Effector memory CD4-positive, alpha-beta T cell (primary cell): Measurements from ENCODE around the gene FOXS1.

ENCODE experiments used
- DNase-seq, 3 donors: peaks; one replicate each; pipeline ENCODE4 v3.0.0-alpha.2; 2020
- H3K27ac ChIP-seq: 2 replicates; pipeline ENCODE4 v1.7.0; 2013; ENCODE audit warnings: mild to moderate bottlenecking, low read length, moderate library complexity; ENCODE audit not compliant: insufficient read depth, poor library complexity, severe bottlenecking
- H3K27me3 ChIP-seq: replicated peaks from 2 replicates; pipeline ENCODE4 v1.7.0; 2013; ENCODE audit warnings: mild to moderate bottlenecking, low read length; ENCODE audit not compliant: insufficient read depth, control insufficient read depth, poor library complexity, severe bottlenecking
- H3K36me3 ChIP-seq: 2 replicates; pipeline ENCODE4 v1.7.0; 2013; ENCODE audit warnings: mild to moderate bottlenecking, low read length, moderate library complexity; ENCODE audit not compliant: control insufficient read depth, insufficient read depth
- H3K4me1 ChIP-seq: 2 replicates; pipeline ENCODE4 v1.7.0; 2013; ENCODE audit warnings: low read length, mild to moderate bottlenecking; ENCODE audit not compliant: control insufficient read depth, insufficient read depth, poor library complexity, severe bottlenecking
- H3K4me3 ChIP-seq: 2 replicates; pipeline ENCODE4 v1.7.0; 2013; ENCODE audit warnings: low read length, low read depth, mild to moderate bottlenecking; ENCODE audit not compliant: insufficient read depth, poor library complexity, severe bottlenecking
- H3K9me3 ChIP-seq: 2 replicates; pipeline ENCODE4 v1.7.0; 2013; ENCODE audit warnings: mild to moderate bottlenecking, low read length, moderate library complexity; ENCODE audit not compliant: control insufficient read depth

Gene FOXS1

GRCh38 chr20:31840906-31841816 lies 4.2 kb downstream of the FOXS1 start:
- H3K4me1 ChIP-seq, result no peaks in the 10 kb centered on the region
- H3K9me3 ChIP-seq, result no peaks in the 10 kb centered on the region
- H3K36me3 ChIP-seq, result no peaks in the 10 kb centered on the region
- DNase-seq, result no peak
- H3K27me3 ChIP-seq, result no peaks in the 10 kb centered on the region
- no peak overlapping the region for H3K4me3 ChIP-seq
- H3K27ac ChIP-seq, result no peak overlapping the region

GRCh38 chr20:31839782-31840487 lies 5.5 kb downstream of the FOXS1 start:
- no peak for DNase-seq
- Histone ChIP-seq H3K4me3 (no peak overlapping the region), H3K27ac (no peak overlapping the region), H3K9me3 (no peaks in the 10 kb centered on the region), H3K36me3 (no peaks in the 10 kb centered on the region), H3K27me3 (no peaks in the 10 kb centered on the region), H3K4me1 (no peaks in the 10 kb centered on the region)

DNA sequence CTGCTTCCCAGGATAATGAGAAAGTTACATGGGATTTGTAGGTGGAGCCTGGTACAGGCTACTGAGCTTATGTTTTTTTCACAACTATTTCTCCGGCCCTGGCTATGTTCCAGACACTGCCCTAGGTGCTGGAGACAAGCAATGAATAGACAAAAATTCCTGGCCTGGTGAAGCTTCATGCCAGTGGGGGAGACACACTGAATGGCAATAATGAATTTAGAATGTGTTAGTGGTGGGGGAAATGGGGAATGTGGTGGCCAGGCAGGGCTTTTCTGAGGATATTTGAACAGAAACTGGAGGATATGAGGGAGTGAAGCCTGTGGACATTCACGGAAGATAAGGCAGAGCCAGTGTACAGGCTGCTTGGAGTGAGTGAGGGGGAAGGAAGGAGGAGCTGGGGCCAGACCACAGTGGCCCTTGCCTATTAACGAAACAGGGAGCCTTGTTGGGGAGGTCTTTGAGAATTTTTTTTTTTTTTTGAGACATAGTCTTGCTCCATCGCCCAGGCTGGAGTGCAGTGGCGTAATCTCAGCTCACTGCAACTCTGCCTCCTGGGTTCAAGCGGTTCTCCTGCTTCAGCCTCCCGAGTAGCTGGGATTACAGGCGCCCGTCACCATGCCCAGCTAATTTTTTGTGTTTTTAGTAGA lies 6.6 kb downstream of the FOXS1 start:
- Histone ChIP-seq H3K27me3 (no peaks in the 10 kb centered on the region), H3K4me1 (no peaks in the 10 kb centered on the region), H3K9me3 (no peaks in the 10 kb centered on the region), H3K4me3 (no peak overlapping the region), H3K27ac (no peak overlapping the region), H3K36me3 (no peaks in the 10 kb centered on the region)
- no peak for DNase-seq

GRCh38 chr20:31837896-31838397 lies 7.5 kb downstream of the FOXS1 start:
- no peaks in the 10 kb centered on the region for H3K27me3 ChIP-seq
- no peak for DNase-seq
- H3K4me3 ChIP-seq, result no peak overlapping the region

DNA sequence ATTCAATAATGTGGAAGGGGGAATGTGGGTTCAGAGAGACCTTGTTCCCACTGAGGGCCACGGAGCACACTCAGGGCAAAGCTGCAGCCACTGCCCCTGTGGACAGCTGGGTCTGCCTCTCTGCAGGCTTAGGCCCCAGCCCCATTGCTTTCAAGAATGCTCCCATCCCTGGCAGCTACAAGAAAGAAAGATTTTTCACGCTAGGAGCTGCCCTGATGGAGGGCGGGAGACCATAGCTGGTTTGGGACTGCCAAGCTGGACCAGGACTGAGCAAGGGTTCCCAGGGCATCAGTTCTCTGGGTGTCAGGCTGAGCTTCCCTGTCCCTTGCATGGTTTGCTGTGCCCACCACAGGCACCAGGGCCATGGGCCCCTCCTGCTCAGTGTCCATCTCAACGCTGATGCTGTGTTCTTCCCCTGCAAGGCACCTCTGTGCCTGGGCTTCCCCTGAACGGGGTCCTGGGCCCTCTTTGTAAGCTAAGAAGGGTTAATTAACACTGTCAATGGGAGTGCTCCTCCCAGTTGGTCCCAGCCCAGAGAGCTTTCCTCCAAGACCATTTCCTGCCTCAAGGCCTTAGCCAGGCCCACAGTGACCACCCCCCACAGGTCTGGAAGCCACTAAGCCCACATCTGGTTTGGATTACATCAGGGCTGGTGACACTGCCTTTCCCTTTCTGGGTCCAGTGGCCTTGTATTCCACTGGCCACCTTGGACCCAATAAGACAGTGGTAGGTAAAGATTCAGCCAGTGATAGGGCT lies 8.4 kb downstream of the FOXS1 start:
- no peak for DNase-seq
- Histone ChIP-seq H3K9me3 (no peaks in the 10 kb centered on the region), H3K27ac (no peak overlapping the region), H3K36me3 (no peaks in the 10 kb centered on the region), H3K4me3 (no peak overlapping the region), H3K27me3 (no peaks in the 10 kb centered on the region), H3K4me1 (no peaks in the 10 kb centered on the region)

More at GRCh38 chr20:31837896-31838397, 7.5 kb downstream of the FOXS1 start:
- Histone ChIP-seq H3K36me3 (no peaks in the 10 kb centered on the region), H3K9me3 (no peaks in the 10 kb centered on the region), H3K4me1 (no peaks in the 10 kb centered on the region), H3K27ac (no peak overlapping the region)

DNA sequence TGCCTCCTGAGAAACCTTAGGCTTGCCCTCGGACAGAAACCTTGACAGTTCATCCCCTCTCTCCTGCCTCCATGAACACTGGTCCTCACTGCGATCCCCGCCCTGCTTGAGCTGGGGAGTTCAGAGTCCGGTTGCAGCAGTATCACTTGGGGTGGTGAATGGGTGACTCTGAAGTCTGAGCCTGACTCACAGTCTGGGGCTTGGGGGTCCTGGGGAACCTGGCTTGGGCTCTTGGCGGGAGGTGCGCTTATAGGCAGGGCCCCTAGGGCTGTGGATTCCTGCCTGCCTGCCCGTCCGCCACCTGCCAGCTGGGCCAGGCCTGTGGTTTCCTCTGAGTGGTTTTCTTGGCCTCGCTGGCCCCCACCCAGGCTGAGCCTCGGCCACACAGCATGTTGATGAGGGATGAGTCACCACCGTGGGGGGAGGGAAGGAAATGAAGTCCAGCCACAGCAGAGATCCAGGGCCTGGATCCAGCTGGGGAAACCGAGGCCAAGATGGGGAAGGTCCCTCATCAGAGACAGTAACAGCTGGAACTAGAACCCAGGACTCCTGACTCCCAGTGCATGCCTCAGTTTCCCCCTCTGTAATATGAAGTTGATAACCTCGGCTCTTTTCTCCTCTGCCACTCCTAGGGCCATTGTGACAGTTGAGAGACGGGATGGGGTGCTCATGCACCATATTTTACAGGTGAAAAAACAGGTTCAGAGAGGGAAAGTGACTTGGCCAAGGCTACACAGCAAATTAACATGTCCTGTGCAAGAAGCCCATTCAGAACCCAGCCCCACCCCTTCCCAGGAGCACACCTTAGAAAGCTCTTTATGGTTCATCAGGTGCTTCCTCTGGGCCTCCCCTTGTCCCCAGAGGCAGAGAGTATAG lies 9.2 kb downstream of the FOXS1 start:
- Histone ChIP-seq H3K4me3 (no peak overlapping the region), H3K36me3 (no peaks in the 10 kb centered on the region), H3K27ac (no peak overlapping the region), H3K9me3 (no peaks in the 10 kb centered on the region), H3K4me1 (no peaks in the 10 kb centered on the region), H3K27me3 (no peaks in the 10 kb centered on the region)
- no peak for DNase-seq

DNA sequence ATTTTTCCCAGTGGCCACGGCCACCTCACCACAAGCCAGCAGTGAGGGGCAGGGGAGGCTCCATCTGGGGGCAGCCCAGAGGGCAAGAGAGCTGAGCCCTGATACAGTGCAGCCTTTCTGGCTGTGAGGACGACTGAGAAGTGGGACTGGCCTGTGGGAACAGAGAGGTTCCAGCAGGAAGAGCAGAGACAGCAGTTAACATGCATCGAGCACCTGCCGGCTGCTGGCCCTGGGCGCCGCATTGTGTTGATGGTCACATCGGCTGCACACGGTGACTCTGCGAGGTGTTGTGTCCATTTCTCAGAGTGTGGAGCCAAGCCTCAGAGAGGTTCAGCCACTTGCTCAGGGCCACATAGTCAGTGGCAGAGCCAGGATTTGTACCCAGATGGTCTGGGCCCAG lies 9.8 kb downstream of the FOXS1 start:
- no peaks in the 10 kb centered on the region for H3K36me3 ChIP-seq
- no peaks in the 10 kb centered on the region for H3K27me3 ChIP-seq
- no peak overlapping the region for H3K27ac ChIP-seq
- no peaks in the 10 kb centered on the region for H3K4me1 ChIP-seq
- no peak for DNase-seq
- no peak overlapping the region for H3K4me3 ChIP-seq
- no peaks in the 10 kb centered on the region for H3K9me3 ChIP-seq

DNA sequence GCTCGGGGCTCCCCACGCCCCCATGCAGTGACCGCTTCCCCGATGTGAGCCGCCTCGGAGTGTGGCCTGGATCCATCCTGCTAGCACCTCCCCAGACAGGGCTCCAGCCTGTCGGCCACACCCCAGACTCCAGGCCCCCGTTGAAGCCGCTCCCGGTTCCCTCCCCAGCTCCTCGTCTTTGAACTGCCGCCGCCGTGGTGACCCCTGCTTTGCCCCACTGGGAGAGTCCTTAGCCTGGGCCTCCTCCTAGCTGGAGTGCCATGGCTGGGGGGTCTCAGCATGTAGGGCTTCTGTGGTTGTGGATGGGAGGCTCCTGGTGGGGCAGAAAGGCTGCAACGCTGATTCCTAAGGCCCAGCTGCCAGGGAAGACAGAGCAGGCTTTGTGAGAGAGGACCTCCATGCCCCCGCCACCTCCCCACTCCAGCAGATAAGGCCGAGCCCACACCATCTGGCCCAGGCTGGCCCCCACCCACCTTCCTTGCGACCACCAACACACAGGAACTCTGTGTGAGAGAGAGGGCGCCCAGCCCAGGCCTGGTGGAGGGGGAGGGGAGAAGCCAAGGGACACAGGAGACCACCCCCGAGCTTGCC lies 11.4 kb downstream of the FOXS1 start:
- Histone ChIP-seq H3K9me3 (no peaks in the 10 kb centered on the region), H3K36me3 (no peaks in the 10 kb centered on the region), H3K27ac (no peak overlapping the region), H3K27me3 (no peaks in the 10 kb centered on the region), H3K4me3 (no peak overlapping the region), H3K4me1 (no peaks in the 10 kb centered on the region)
- no peak for DNase-seq
